Measurements from ENCODE around the gene NXT2. TPM values are rescaled to one million over a fixed set of nuclear protein-coding genes. Genes with fewer than 3 reads are reported as not detected.

The NXT2 gene
- total and polyA plus RNA-seq, 2 donors (not counting 1 experiment from before 2014, with no cell fraction given) = 10.8 to 13.5 TPM

DNA sequence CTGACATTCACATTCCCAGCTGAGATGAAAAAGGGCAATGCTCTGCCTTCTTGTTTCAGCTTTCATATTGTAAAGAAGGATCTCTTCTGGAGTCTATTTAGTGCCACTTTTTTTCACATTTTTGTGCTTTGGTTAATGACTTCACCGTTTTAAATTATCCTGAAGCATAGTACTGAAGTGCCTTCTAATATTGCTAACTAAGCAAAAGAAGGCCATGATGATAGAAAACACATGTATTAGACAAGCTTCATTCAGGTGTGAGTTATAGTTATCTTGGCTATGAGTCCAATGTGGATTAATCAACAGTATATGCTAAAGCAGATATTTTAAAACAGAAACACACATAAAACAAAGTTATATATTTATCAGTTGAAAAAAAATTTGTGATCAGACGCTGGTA, 40.4 kb downstream of the NXT2 start:
- Histone ChIP-seq H3K27me3 (ENCODE audit: control insufficient read depth, insufficient read depth, low read length) (no peaks in the 10 kb centered on the region), H3K79me2 (ENCODE audit: control insufficient read depth, insufficient read depth, low read length) (no peaks in the 10 kb centered on the region), H3K9me3 (ENCODE audit: control insufficient read depth, insufficient read depth, low read depth, low read length) (no peaks in the 10 kb centered on the region), H3K4me1 (ENCODE audit: control insufficient read depth, extremely low read depth, insufficient read depth, low read length) (no peaks in the 10 kb centered on the region), H3K9ac (ENCODE audit: insufficient read depth, low read length) (no peak overlapping the region), H3K4me2 (ENCODE audit: extremely low read depth, insufficient read depth, low read length) (no peak overlapping the region), H4K20me1 (ENCODE audit: control insufficient read depth, extremely low read depth, insufficient read depth, low read length) (no peaks in the 10 kb centered on the region), H3K4me3 (replicated peaks in 1 of 4; ENCODE audit: control extremely low read depth in 1 of 4, insufficient read depth in 1 of 4, low read depth in 3 of 4, low read length in 4 of 4) (no peak overlapping the region), H2AFZ (ENCODE audit: low read length) (no peak overlapping the region), H3K27ac (ENCODE audit: insufficient read depth, low read length) (no peak overlapping the region), H3K36me3 (ENCODE audit: control insufficient read depth, insufficient read depth, low read length) (no peaks in the 10 kb centered on the region)
- DNase-seq (ENCODE audit: low read depth in 2 of 2) = no peak
- TF ChIP-seq, protein P1, sequence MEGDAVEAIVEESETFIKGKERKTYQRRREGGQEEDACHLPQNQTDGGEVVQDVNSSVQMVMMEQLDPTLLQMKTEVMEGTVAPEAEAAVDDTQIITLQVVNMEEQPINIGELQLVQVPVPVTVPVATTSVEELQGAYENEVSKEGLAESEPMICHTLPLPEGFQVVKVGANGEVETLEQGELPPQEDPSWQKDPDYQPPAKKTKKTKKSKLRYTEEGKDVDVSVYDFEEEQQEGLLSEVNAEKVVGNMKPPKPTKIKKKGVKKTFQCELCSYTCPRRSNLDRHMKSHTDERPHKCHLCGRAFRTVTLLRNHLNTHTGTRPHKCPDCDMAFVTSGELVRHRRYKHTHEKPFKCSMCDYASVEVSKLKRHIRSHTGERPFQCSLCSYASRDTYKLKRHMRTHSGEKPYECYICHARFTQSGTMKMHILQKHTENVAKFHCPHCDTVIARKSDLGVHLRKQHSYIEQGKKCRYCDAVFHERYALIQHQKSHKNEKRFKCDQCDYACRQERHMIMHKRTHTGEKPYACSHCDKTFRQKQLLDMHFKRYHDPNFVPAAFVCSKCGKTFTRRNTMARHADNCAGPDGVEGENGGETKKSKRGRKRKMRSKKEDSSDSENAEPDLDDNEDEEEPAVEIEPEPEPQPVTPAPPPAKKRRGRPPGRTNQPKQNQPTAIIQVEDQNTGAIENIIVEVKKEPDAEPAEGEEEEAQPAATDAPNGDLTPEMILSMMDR (conservative IDR thresholded peaks at IDR 0.05 in 1 of 2, IDR thresholded peaks at IDR 0.05 in 1 of 2; ENCODE audit: low read depth in 1 of 2, low read length in 2 of 2) = no peak
- no peak for TF ChIP-seq EZH2 (IDR thresholded peaks at IDR 0.05; ENCODE audit: low read length, missing control alignments)

DNA sequence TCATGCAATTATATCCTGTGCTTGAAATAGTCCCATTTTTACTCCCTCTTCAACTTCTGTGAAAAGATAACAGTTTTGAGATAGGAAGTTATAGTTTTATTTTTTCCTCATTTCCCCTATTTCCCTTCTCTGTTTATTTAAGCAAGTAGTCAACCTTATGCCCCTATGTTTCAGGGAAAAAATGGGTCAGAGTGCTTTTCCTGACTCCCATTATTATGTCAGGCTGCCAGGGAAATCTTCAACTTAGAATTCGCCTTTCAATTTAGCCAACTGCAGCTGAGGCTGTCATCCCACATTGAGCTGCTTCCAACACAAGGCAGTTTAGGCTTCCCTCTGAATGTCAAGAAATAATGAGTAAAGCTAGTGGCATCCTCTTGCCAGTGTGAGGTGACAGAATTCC, 42.3 kb downstream of the NXT2 start:
- no peak overlapping the region for H3K4me3 ChIP-seq (replicated peaks in 1 of 4; ENCODE audit: control extremely low read depth in 1 of 4, insufficient read depth in 1 of 4, low read depth in 3 of 4, low read length in 4 of 4)
- no peak overlapping the region for H3K4me2 ChIP-seq (ENCODE audit: extremely low read depth, insufficient read depth, low read length)
- H2AFZ ChIP-seq (ENCODE audit: low read length) = no peak overlapping the region
- no peaks in the 10 kb centered on the region for H3K4me1 ChIP-seq (ENCODE audit: control insufficient read depth, extremely low read depth, insufficient read depth, low read length)
- H3K79me2 ChIP-seq (ENCODE audit: control insufficient read depth, insufficient read depth, low read length) = no peaks in the 10 kb centered on the region
- no peaks in the 10 kb centered on the region for H4K20me1 ChIP-seq (ENCODE audit: control insufficient read depth, extremely low read depth, insufficient read depth, low read length)
- no peaks in the 10 kb centered on the region for H3K9me3 ChIP-seq (ENCODE audit: control insufficient read depth, insufficient read depth, low read depth, low read length)
- H3K9ac ChIP-seq (ENCODE audit: insufficient read depth, low read length) = no peak overlapping the region
- no peak overlapping the region for H3K27ac ChIP-seq (ENCODE audit: insufficient read depth, low read length)
- TF ChIP-seq, protein P1 (conservative IDR thresholded peaks at IDR 0.05 in 1 of 2, IDR thresholded peaks at IDR 0.05 in 1 of 2; ENCODE audit: low read depth in 1 of 2, low read length in 2 of 2) = no peak
- no peak for TF ChIP-seq EZH2 (IDR thresholded peaks at IDR 0.05; ENCODE audit: low read length, missing control alignments)
- no peaks in the 10 kb centered on the region for H3K36me3 ChIP-seq (ENCODE audit: control insufficient read depth, insufficient read depth, low read length)
- H3K27me3 ChIP-seq (ENCODE audit: control insufficient read depth, insufficient read depth, low read length) = no peaks in the 10 kb centered on the region
- no peak for DNase-seq (ENCODE audit: low read depth in 2 of 2)

DNA sequence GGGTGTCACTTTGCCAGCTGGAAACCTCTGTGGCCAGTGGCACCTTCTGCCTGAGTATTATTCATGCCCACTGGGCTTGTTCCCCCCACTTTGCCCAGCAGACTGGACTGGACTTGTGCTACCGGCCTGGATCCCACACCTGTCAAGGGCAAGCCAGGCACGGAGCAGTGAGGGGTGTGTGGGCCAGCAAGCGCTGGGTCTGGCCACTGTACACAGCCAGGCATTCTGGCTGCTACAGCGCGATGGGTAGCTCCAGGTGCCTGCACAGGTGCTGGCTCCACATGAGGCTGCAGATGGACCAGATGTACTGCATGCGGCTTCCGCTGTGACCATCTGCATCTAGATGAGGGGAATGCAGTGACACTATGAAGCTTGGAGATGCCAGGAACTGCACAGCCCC, 48.8 kb downstream of the NXT2 start:
- Histone ChIP-seq H3K79me2 (ENCODE audit: control insufficient read depth, insufficient read depth, low read length) (no peaks in the 10 kb centered on the region), H3K36me3 (ENCODE audit: control insufficient read depth, insufficient read depth, low read length) (no peaks in the 10 kb centered on the region), H3K4me1 (ENCODE audit: control insufficient read depth, extremely low read depth, insufficient read depth, low read length) (no peaks in the 10 kb centered on the region), H3K4me3 (replicated peaks in 1 of 4; ENCODE audit: control extremely low read depth in 1 of 4, insufficient read depth in 1 of 4, low read depth in 3 of 4, low read length in 4 of 4) (no peak overlapping the region), H3K9me3 (ENCODE audit: control insufficient read depth, insufficient read depth, low read depth, low read length) (no peaks in the 10 kb centered on the region), H3K9ac (ENCODE audit: insufficient read depth, low read length) (no peak overlapping the region), H3K27ac (ENCODE audit: insufficient read depth, low read length) (no peak overlapping the region), H3K4me2 (ENCODE audit: extremely low read depth, insufficient read depth, low read length) (no peak overlapping the region), H4K20me1 (ENCODE audit: control insufficient read depth, extremely low read depth, insufficient read depth, low read length) (no peaks in the 10 kb centered on the region), H3K27me3 (ENCODE audit: control insufficient read depth, insufficient read depth, low read length) (no peaks in the 10 kb centered on the region), H2AFZ (ENCODE audit: low read length) (no peak overlapping the region)
- no peak for DNase-seq (ENCODE audit: low read depth in 2 of 2)
- TF ChIP-seq, protein P1 (conservative IDR thresholded peaks at IDR 0.05 in 1 of 2, IDR thresholded peaks at IDR 0.05 in 1 of 2; ENCODE audit: low read depth in 1 of 2, low read length in 2 of 2) = no peak
- TF ChIP-seq EZH2 (IDR thresholded peaks at IDR 0.05; ENCODE audit: low read length, missing control alignments) = no peak

Data from fibroblast of lung (primary cell).